Stimulated activated CD4-positive, alpha-beta T cell treated with anti-CD3 and anti-CD28 coated beads, Interleukin-12 subunit alpha, Interleukin-12 subunit beta, amount 100 ng/mL, for 24 hours (primary cell): ENCODE measurements around the gene MORC3.
A peak's percentile ranks its signal among the peaks of the same experiment; 100 is the strongest.
"Not testable (repeated sequence)": the region's sequence is repeated elsewhere in the genome, so short reads cannot be mapped to it uniquely, and the experiment has no call there.

Experiments
- DNase-seq, 2 experiments: peaks; one replicate each; pipeline ENCODE4 v3.0.0-alpha.2; 2020; ENCODE audit warnings: low read depth in 2 of 2

The MORC3 gene

DNA sequence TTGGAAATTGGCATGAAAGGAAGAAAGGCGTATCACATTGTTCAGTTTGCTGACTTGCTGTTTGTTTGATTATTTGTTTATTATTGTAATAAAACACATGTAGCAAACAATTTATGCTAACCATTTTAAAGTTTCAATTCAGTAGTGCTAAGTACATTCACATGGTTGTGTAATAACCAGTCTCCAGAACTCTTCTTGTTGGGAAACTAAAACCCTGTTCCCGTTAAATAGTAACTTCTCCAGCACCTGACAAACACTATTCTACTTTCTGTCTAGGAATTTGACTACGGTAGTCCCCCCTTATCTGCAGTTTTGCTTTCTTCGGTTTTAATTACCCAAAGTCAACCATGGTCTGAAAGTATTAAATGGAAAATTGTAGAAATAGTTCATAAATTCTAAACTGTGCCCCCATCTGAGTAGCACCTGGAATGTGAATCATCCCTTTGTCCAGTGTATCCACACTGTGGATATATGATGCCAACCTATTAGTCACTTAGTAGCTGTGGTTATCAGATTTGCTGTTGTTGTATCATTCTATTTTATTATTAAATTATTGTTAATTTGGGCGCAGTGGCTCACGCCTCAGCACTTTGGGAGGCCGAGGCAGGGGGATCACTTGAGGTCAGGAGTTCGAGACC lies 5.5 kb downstream of the MORC3 start:
- no peak for DNase-seq

DNA sequence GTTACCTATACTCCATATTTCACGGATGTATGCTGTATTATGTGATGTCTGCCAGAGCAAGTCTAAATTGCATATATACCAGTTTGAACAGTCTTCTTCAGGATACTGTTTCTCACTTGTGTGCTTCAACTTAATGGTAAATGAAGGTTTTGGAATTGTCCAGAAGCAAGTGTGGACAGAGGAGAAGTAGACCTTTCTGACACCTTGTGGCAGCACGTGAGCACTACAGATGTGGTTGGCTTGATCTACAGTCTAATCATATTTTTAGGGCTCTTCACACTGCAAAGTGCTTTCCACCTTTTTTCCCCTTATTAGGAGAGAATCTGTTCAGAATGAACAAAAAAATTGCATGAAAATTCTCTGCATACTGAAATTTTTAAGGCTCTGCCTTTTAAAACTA lies 10.9 kb downstream of the MORC3 start:
- peak in 1 of 2 experiments; percentile 18 for DNase-seq

DNA sequence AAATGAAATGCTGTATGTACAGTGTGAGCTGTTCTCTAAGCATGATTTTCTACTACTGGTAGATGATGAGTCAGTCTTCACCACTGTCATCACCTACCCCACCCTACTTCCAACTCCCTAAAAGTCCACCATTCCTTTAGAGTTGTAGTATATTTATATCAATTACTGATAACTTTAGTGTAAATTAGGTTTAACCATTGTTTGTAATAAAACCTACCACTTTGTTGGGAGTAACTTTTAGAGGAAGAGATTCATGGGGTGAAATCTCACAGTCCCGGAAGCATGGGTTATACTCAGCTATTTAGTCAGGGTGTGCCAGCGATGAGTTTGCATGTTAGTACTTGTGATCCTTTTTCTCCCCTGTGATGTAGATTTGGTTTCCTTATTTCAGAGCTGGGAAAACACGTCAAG lies 17.1 kb downstream of the MORC3 start:
- DNase-seq: no peak

DNA sequence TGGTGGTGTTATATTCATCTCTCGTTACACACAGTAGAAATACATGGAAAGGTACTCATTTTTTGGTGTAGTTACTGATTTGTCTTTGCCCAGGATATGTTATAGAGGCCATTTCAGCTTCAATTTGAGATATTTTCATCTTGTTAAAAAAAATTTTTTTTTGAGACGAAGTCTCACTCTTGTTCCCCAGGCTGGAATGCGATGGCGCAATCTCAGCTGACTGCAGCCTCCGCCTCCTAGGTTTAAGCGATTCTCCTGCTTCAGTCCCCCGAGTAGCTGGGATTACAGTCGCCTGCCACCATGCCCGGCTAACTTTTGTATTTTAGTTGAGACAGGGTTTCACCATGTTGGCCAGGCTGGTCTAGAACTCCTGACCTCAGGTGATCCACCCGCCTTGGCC lies 19.0 kb downstream of the MORC3 start:
- no peak for DNase-seq

DNA sequence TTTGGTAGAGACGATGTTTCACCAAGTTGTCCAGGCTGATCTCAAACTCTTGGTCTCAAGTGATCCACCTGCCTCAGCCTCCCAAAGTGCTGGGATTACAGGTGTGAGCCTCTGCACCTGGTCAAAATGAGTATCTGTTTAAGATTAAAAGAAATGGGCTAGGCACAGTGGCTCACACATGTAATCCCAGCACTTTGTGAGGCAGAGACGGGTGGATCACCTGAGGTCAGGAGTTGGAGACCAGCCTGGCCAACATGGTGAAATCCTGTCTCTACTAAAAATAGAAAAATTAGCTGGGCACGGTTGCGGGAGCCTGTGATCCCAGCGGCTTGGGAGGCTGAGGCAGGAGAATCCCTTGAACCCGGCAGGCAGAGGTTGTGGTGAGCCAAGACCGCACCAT lies 22.6 kb downstream of the MORC3 start:
- DNase-seq: not testable (repeated sequence)

DNA sequence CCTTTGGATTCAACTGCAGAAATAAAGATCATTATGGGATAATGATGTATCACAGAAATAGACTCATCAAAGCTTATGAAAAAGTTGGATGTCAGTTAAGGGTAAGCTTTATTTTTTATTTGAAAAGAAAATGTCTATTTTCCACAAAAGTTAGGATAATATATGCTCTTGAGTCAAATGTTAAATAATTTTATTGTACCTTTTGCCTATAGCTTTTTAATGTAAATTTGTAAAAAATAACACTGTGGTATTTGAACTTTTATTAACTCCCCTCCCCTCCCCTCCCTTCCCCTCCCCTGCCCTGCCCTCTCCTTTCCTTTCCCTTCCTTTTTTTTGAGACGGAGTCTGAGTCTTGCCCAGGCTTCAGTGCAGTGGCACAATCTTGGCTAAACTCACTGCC lies 24.9 kb downstream of the MORC3 start:
- no peak for DNase-seq

DNA sequence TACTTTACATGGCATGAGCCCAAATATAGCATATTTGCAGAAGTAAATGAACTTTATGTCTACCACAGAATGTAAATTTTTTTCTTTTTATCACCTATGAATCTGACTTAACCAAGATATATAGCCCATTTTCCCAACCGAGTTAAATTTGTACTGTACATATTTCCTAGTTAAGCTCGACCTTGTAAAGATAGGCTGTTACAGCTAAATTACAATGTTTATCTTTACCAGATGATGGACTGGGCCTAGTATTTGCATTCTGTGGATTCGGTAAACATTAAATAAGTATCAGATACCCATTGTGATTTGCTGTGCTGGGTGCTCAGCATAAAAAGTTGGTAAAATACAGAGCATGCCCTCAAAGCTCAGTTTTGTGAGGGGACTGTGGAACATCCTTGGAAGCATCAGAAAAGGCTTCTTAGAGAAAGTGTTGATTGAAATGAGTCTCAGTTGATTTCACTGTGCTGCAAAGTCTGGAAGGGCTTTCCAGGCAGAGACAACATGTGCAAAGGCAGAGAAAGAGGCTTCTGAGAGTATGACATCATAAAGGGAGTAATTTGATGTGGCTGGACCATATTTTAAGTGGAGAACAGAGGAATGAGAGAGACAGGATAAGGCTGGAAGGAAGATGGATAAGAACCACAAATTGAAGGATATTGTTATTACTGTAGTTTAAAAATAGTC lies 27.4 kb downstream of the MORC3 start:
- no peak for DNase-seq

DNA sequence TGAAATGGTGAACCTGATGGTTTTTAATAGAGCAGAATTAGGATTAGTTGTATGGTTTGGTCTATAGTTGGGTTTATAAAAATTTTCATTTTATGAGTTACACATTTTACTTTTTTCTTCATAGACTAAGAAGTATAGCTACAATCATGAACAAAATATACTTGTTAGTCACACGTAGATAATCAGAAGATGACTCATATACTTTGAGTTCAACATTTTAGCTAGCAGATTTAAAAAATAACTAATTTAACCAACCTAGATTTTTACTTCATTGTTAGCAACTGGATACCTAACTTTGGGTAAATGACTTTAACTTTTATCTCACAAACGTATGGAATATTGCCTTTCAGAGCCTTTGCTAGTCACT lies 27.9 kb downstream of the MORC3 start:
- no peak for DNase-seq

DNA sequence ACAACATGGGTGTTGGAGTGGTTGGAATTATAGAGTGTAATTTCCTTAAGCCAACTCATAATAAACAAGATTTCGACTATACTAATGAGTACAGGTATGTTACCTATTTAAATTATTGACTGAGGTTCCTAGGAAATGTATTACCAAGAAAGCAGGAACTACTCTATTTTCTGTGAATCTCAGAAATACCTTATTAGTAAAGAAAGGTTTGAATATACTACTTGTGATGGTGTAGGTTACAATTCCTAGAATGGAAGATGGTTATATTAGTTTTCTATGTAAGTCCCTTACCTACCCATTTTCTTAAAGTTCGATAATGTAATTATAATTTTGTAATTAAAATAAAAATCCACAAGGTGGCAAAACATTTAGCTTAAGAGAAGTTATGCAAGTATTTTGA lies 29.3 kb downstream of the MORC3 start:
- no peak for DNase-seq

DNA sequence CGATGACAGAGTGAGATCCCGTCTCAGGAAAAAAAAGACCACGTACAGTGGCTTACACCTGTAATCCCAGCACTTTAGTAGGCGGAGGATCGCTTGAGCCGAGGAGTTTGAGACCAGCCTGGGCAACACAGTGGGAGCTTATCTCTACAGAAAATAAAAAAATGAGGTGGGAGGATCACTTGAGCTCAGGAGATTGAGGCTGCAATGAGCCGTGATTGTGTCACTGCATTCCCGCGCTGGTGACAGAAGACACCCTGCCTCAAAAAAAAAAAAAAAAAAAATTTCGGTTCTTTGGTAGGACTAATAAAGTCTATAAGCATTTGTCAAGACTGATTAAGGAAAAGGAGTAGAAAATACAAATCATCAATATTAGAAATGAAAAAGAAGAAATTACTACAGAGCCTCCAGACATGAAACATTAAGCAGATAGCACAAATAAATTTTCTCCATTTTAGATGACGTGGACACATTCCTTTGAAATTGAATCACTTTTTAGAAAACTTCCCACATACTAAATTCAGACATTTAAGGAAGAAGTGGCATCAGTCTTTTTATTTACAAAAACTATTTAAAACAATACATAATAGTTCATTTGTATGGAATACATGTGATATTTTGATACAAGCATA lies 30.4 kb downstream of the MORC3 start:
- no peak for DNase-seq

DNA sequence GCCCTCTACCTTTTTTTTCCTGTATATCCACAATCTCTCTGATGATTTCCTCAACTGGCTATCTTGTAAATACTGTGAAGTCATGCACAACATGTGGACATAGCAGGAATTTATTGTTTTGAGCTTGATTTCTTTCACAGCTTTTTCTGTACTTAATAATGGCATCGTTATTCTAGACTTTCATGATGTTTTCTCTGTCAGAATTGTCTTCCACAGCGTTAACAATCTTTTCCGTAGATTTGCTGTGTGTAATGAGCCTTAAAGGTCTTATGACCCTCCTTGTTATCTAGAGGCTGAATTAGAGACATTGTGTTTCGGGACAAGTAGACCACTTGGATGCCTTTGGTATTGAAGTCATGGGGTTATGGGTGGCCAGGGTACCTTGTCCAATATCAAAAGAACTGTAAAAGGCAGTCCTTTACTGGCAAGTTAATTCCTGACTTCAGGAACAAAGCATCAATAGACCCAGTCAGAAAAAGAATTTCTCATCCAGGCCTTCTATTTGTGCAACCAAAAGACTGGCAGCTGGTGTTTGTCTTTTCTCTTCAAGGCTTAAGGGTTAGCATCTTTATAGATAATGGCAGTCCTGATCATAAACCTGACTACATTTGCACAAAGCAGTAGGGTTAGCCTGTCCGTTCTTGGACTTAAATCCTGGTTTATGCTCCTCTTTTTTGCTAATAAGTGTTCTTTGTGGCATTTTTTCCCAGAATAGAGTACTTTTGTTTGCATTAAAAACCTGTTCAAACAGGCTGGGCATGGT lies 35.1 kb downstream of the MORC3 start:
- DNase-seq: no peak

DNA sequence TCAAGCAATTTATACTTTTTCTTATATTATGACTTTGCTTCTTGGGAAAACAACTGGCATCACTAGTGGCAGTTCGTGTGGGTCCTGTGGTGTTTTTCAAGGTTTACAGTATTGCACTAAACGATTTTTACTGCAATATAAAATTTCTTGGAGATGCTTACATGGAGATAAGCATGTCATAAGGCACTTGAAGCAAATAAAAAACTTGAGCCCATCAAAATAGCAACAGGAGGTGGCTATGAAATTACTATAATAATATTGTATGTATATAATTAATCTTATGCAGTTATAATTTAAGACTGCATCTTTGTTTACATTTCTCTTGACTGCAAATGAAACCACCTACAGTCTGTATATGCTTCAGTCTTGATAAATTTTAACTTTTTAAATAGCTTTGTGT lies 35.9 kb downstream of the MORC3 start:
- DNase-seq: no peak

DNA sequence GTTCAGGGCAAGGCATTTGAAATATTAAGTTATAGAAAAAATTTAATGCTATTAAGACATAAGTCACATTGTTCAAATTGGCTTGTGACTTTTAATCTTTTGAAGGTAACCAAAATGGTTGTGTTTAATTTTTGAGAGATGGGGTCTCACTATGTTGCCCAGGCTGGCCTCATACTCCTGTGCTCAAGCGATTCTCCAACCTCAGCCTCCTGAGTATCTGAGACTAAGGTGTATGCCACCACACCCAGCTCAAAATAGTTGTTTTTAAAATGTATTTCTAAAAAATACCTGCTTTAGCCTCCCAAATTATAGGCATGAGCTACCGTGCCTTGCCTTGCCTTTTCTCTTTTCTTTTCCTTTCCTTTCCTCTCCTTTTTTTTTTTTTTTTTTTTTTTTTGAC lies 39.2 kb downstream of the MORC3 start:
- no peak for DNase-seq

DNA sequence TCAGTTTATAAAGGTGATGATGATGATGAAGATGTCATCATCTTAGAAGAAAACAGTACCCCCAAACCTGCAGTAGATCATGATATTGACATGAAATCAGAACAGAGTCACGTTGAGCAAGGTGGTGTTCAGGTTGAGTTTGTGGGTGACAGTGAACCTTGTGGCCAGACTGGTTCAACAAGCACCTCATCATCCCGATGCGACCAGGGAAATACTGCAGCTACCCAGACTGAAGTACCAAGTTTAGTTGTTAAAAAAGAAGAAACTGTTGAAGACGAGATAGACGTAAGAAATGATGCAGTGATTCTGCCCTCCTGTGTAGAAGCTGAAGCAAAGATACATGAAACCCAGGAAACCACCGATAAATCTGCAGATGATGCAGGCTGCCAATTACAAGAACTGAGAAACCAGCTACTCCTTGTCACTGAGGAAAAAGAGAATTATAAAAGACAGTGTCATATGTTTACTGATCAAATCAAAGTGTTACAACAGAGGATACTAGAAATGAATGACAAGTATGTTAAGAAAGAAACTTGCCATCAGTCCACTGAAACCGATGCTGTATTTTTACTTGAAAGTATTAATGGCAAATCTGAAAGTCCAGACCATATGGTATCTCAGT lies 49.2 kb downstream of the MORC3 start:
- DNase-seq: no peak

DNA sequence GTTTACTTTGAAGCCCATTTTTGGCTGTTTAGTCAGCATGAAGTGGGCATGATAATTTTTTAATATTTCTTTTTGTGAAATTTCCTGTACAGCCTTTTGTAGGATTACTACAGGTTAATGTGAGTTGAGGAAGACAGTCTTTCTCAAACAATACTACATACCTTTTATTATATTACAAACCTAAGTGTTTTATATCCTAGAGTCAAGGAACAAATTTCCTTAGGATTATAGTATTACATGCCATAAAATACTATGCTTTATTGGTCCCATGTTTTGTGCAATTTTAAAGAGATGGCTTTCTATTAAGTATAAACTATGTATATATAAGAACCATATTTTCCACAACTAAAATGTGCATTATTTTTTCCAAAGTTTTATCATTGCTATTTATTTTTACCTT lies 56.0 kb downstream of the MORC3 start:
- no peak for DNase-seq

DNA sequence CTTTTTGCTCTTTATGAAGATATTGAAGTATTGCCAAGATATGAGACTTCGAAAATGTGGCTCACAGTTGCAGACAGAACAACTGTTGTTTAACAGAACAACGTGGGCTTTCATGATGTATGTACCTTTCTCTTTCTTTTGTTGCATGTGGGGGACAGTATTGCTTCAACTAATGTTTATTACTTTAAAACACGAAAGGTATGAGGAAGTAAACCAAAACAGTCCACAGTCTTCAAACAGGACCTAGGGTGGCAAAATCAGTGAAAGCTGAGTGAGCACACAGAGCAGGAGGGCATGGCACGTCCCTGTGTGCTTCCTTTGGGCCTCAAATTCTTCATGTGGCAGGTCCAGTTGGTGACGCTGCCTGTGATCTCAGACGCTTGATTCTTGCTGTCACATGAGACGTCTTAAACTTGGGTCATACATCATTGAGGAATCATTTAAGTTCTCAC lies 57.4 kb downstream of the MORC3 start:
- DNase-seq: no peak

DNA sequence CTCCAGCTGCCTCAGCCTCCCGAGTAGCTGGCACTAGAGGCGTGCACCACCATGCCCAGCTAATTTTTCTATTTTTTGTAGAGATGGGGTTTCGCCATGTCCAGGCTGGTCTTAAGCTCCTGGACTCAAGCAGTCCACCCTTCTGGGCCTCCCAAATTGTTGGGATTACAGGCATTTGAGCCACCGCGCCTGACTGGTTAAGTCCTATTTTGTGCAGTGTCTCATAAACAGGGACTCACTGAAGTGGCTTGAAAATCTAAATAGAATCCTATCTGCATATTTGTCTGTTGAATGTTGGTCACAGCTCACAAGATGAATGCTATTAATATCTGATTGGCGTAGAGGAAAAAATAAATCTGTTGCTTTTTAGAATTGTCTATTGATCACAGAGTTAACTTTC lies 59.3 kb downstream of the MORC3 start:
- no peak for DNase-seq

DNA sequence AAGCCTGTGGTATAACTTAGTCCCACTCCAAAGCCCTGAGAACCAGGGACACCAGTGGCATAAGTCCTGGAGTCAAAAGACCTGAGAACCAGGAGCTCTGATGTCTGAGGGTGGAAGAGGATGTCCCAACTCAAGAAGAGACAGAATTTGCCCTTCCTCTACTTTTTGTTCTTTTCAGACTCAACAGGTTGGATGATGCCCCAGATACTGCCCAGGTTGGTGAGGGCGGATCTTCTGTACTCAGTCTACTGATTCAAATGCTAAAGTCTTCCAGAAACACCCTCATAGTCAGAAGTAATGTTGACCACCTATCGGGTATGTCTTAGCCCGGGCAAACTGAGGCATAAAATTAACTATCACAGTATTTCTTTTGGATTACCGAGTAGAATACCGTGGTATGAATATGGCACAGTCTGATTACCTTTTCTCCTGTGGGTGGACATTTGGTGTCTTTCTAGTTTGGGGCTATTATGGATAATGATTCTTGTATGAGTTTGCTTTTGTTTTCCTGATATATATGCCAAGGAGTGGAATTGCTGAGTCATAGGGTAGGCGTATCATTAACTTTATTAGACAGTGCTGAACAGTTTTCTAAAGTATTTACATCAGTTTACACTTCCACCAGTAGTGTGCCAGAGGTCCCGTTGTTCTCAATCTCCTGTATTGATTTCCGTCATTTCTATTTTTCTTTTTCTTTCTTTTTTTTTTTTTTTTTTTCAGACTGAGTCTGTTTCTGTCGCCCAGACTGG lies 62.0 kb downstream of the MORC3 start:
- DNase-seq: no peak

DNA sequence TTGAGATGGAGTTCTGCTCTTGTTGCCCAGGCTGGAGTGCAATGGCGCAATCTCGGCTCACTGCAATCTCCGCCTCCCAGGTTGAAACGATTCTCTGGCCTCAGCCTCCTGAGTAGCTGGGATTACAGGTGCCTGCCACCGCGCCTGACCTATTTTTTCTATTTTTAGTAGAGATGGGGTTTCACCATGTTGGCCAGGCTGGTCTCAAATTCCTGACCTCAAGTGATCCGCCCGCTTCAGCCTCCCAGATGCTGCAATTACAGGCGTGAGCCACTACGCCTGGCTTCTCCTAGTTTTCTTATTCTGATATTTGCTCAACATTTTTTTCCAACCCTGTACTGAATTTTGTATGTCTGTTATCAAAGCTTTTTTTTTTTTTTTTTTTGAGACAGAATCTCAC lies 62.7 kb downstream of the MORC3 start:
- not testable (repeated sequence) for DNase-seq

DNA sequence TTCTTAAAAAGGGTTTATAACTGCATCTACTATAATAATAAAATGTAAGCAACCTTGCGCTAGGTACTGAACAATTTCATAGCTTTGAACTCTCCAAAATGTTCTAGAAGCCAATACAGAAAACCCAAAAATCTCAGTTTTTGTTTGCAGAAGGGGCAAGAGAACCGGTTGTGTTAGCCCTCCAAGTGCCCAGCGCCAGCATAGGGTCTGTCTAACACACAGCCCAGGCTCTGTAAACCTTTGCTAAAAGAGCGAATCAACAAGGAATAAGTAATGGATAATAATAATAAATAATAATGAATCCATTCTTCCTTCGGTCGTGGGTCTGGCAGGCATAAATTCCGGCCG lies 64.9 kb downstream of the MORC3 start:
- no peak for DNase-seq

DNA sequence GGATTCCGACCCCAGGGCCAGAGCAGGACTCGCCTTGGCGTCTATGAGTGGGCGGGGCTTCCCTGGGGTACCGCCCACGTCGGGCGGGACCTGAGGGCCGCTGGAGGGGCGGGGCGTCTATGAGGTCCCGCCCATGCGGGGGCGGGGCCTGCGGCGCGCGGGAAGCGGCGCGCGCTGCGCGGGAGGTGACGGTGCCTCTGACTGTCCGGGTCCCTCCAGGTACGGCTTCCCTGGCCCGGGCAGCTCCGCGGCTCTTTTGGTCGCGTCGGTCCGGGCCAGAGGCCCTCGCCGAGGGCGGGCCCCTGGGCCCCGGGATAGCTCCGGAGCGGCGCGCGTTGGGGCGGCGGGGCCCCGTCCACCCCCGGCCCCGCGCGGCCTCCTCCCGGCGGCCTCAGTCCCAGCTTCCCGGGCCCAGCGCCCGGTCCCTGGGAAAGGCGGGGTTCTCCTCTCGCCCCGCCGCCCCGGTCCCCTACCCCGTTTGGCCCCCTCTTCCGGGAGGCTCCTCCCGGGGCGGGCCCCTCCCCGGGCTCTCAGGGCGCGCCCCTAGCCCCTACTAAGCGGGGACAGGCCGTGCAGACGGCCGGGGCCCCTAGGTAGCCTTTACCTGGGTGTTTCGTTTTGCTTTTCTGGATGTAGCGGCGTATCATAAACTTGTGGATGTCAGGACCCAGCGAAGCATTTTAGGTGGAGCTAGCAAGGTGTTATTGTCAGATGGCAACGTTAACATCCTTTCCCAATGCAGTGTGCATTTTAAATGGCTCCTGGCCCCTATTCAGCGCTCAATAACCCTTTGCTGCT lies 65.4 kb downstream of the MORC3 start, which contains the start of gene CHAF1B:
Gene CHAF1B (plus strand): TSS at position 160 of the 798 bp plus-strand sequence. CDS start 745 bp downstream, outside the sequence.
- DNase-seq: peak; percentile 69 to 76
